Measurements from ENCODE around the gene GALNT12. TPM values are rescaled to one million over a fixed set of nuclear protein-coding genes. Genes with fewer than 3 reads are reported as not detected.
A peak's percentile ranks its signal among the peaks of the same experiment; 100 is the strongest.

Gene GALNT12
- total RNA-seq, 4 donors from 2014 or later, result 18.9 to 58.6 (median 36.5) TPM

GRCh38 chr9:98786750-98787510 is 20.5 kb upstream of the GALNT12 start:
- H3K27me3 ChIP-seq, result no peaks in the 10 kb centered on the region
- TF ChIP-seq POLR2A (IDR thresholded peaks at IDR 0.05) (no peak), CTCF (IDR thresholded peaks at IDR 0.05) (no peak)
- H3K36me3 ChIP-seq, result peaks cover 2 to 12% of the 10 kb centered on the region in 2 donors
- peaks cover 15 to 24% of the 10 kb centered on the region in 2 donors for H3K4me1 ChIP-seq
- intact Hi-C loops (cut with DNase I), result loop anchor here (10.0 kb wide), 1 partner anchor 472 kb away; no protein-coding TSS in a partner anchor
- no peak overlapping the region for H3K4me3 ChIP-seq (replicated peaks in 1 of 3)
- DNase-seq, result no peak
- no peak overlapping the region for H3K27ac ChIP-seq
- no peaks in the 10 kb centered on the region for H3K9me3 ChIP-seq
- 93 to 95% methylated on average over 4 of the region's 4 CpGs for WGBS, 2 donors

GRCh38 chr9:98787766-98788335 is 19.6 kb upstream of the GALNT12 start:
- H3K36me3 ChIP-seq, result peaks cover 2 to 12% of the 10 kb centered on the region in 2 donors
- DNase-seq, result no peak
- 92 to 94% methylated on average over 9 to 12 of the region's 12 CpGs for WGBS, 2 donors
- no peak overlapping the region for H3K4me3 ChIP-seq (replicated peaks in 1 of 3)
- no peak for TF ChIP-seq POLR2A (IDR thresholded peaks at IDR 0.05)
- TF ChIP-seq CTCF (IDR thresholded peaks at IDR 0.05), result no peak
- H3K4me1 ChIP-seq, result peaks cover 21 to 24% of the 10 kb centered on the region in 2 donors
- no peaks in the 10 kb centered on the region for H3K9me3 ChIP-seq
- intact Hi-C loops (cut with DNase I), result loop anchor here (10.0 kb wide), 1 partner anchor 473 kb away; no protein-coding TSS in a partner anchor
- H3K27ac ChIP-seq, result no peak overlapping the region
- H3K27me3 ChIP-seq, result no peaks in the 10 kb centered on the region

GRCh38 chr9:98789483-98790133 is 17.9 kb upstream of the GALNT12 start:
- Histone ChIP-seq H3K4me3 (replicated peaks in 1 of 3) (no peak overlapping the region), H3K27me3 (no peaks in the 10 kb centered on the region), H3K4me1 (peaks cover 29 to 31% of the 10 kb centered on the region in 2 donors), H3K27ac (no peak overlapping the region), H3K36me3 (peaks cover 0 to 6% of the 10 kb centered on the region in 2 donors), H3K9me3 (no peaks in the 10 kb centered on the region)
- intact Hi-C loops (cut with DNase I), result loop anchor here (10.0 kb wide), 1 partner anchor 475 kb away; no protein-coding TSS in a partner anchor
- no peak for TF ChIP-seq CTCF (IDR thresholded peaks at IDR 0.05)
- TF ChIP-seq POLR2A (IDR thresholded peaks at IDR 0.05), result no peak
- DNase-seq, result no peak
- WGBS, 2 donors, result 98 to 100% methylated on average over 1 to 4 of the region's 5 CpGs

- intact Hi-C loops (cut with DNase I), result no loop called here
- DNase-seq, result peak in 1 of 2 donors; percentile 24
- 97 to 100% methylated on average over 2 to 16 of the region's 25 CpGs for WGBS, 2 donors
- Histone ChIP-seq H3K9me3 (no peaks in the 10 kb centered on the region), H3K27me3 (no peaks in the 10 kb centered on the region), H3K36me3 (peaks cover 0 to 6% of the 10 kb centered on the region in 2 donors), H3K27ac (peak overlapping the region in 1 of 3 donors; percentile 96), H3K4me3 (replicated peaks in 1 of 3) (no peak overlapping the region), H3K4me1 (peaks cover 34 to 38% of the 10 kb centered on the region in 2 donors)
- no peak for TF ChIP-seq POLR2A (IDR thresholded peaks at IDR 0.05)
These were observed 17.2 kb upstream of the GALNT12 start for GRCh38 chr9:98790134-98790841.

All from thyroid gland (tissue), 4 donors.